Adipocyte (in vitro differentiated cells): ENCODE measurements around the gene ZNF740.
A peak's percentile ranks its signal among the peaks of the same experiment; 100 is the strongest.
"Not testable (repeated sequence)": the region's sequence is repeated elsewhere in the genome, so short reads cannot be mapped to it uniquely, and the experiment has no call there.

ENCODE experiments used
- DNase-seq: peaks from one replicate; pipeline ENCODE4 v3.0.0-alpha.2; 2015; ENCODE audit warnings: low read depth
- H3K27me3 ChIP-seq: replicated peaks from 2 replicates; pipeline ENCODE4 v1.7.0; 2013; ENCODE audit warnings: mild to moderate bottlenecking, low read length, moderate library complexity; ENCODE audit not compliant: control insufficient read depth, insufficient read depth
- H3K36me3 ChIP-seq: 2 replicates; pipeline ENCODE4 v1.7.0; 2013; ENCODE audit warnings: low read length, mild to moderate bottlenecking, moderate library complexity; ENCODE audit not compliant: control insufficient read depth, insufficient read depth, severe bottlenecking
- H3K4me1 ChIP-seq: 2 replicates; pipeline ENCODE4 v1.7.0; 2013; ENCODE audit warnings: mild to moderate bottlenecking, low read length, moderate library complexity; ENCODE audit not compliant: control insufficient read depth, insufficient read depth
- H3K4me3 ChIP-seq: 2 replicates; pipeline ENCODE4 v1.7.0; 2013; ENCODE audit warnings: mild to moderate bottlenecking, low read length, moderate library complexity
- H3K9ac ChIP-seq: 2 replicates; pipeline ENCODE4 v1.7.0; 2013; ENCODE audit warnings: mild to moderate bottlenecking, low read length, moderate library complexity
- H3K9me3 ChIP-seq: 2 replicates; pipeline ENCODE4 v1.7.0; 2013; ENCODE audit warnings: mild to moderate bottlenecking, low read length, moderate library complexity; ENCODE audit not compliant: control insufficient read depth

Gene ZNF740

GRCh38 chr12:53197011-53197640 is 16.6 kb downstream of the ZNF740 start:
- H3K4me1 ChIP-seq, result peaks cover 14% of the 10 kb centered on the region
- H3K9ac ChIP-seq, result no peak overlapping the region
- no peak for DNase-seq
- H3K9me3 ChIP-seq, result no peaks in the 10 kb centered on the region
- H3K36me3 ChIP-seq, result no peaks in the 10 kb centered on the region
- no peak overlapping the region for H3K4me3 ChIP-seq
- no peaks in the 10 kb centered on the region for H3K27me3 ChIP-seq

GRCh38 chr12:53198486-53199110 is 18.1 kb downstream of the ZNF740 start:
- Histone ChIP-seq H3K9me3 (no peaks in the 10 kb centered on the region), H3K9ac (no peak overlapping the region), H3K4me3 (no peak overlapping the region), H3K36me3 (no peaks in the 10 kb centered on the region), H3K27me3 (no peaks in the 10 kb centered on the region), H3K4me1 (peaks cover 14% of the 10 kb centered on the region)
- no peak for DNase-seq

GRCh38 chr12:53199700-53200099 is 19.2 kb downstream of the ZNF740 start:
- no peak overlapping the region for H3K9ac ChIP-seq
- H3K27me3 ChIP-seq, result no peaks in the 10 kb centered on the region
- no peaks in the 10 kb centered on the region for H3K36me3 ChIP-seq
- DNase-seq, result no peak
- H3K4me3 ChIP-seq, result no peak overlapping the region
- H3K4me1 ChIP-seq, result peaks cover 14% of the 10 kb centered on the region
- H3K9me3 ChIP-seq, result no peaks in the 10 kb centered on the region

GRCh38 chr12:53200107-53200457 is 19.6 kb downstream of the ZNF740 start:
- Histone ChIP-seq H3K36me3 (no peaks in the 10 kb centered on the region), H3K4me3 (no peak overlapping the region), H3K9ac (no peak overlapping the region), H3K27me3 (no peaks in the 10 kb centered on the region), H3K4me1 (peaks cover 15% of the 10 kb centered on the region), H3K9me3 (no peaks in the 10 kb centered on the region)
- no peak for DNase-seq

GRCh38 chr12:53200458-53201176 is 20.1 kb downstream of the ZNF740 start:
- no peak for DNase-seq
- Histone ChIP-seq H3K9me3 (no peaks in the 10 kb centered on the region), H3K9ac (peak overlapping the region; percentile 40), H3K36me3 (no peaks in the 10 kb centered on the region), H3K4me1 (peaks cover 20% of the 10 kb centered on the region), H3K27me3 (no peaks in the 10 kb centered on the region), H3K4me3 (no peak overlapping the region)

- peak; percentile 48 for DNase-seq
- H3K27me3 ChIP-seq, result no peaks in the 10 kb centered on the region
- no peaks in the 10 kb centered on the region for H3K9me3 ChIP-seq
- peaks cover 25% of the 10 kb centered on the region for H3K4me1 ChIP-seq
- no peak overlapping the region for H3K4me3 ChIP-seq
- H3K36me3 ChIP-seq, result no peaks in the 10 kb centered on the region
- H3K9ac ChIP-seq, result peak overlapping the region; percentile 40
These were observed 20.6 kb downstream of the ZNF740 start for GRCh38 chr12:53201177-53201541.

GRCh38 chr12:53201639-53202038 is 21.1 kb downstream of the ZNF740 start:
- Histone ChIP-seq H3K36me3 (no peaks in the 10 kb centered on the region), H3K4me1 (peaks cover 30% of the 10 kb centered on the region), H3K27me3 (no peaks in the 10 kb centered on the region), H3K9me3 (no peaks in the 10 kb centered on the region), H3K4me3 (no peak overlapping the region), H3K9ac (no peak overlapping the region)
- DNase-seq, result no peak

- H3K27me3 ChIP-seq, DNase-seq, H3K9me3 ChIP-seq, H3K4me3 ChIP-seq, H3K9ac ChIP-seq, H3K36me3 ChIP-seq: not testable (repeated sequence)
- H3K4me1 ChIP-seq, result peaks cover 35% of the 10 kb centered on the region
These were observed 21.8 kb downstream of the ZNF740 start for GRCh38 chr12:53202316-53202715.

GRCh38 chr12:53204351-53204750 is 23.8 kb downstream of the ZNF740 start:
- Histone ChIP-seq H3K9ac (no peak overlapping the region), H3K4me1 (peaks cover 47% of the 10 kb centered on the region), H3K9me3 (no peaks in the 10 kb centered on the region), H3K4me3 (no peak overlapping the region), H3K36me3 (no peaks in the 10 kb centered on the region), H3K27me3 (no peaks in the 10 kb centered on the region)
- DNase-seq, result no peak

- H3K9ac ChIP-seq, result peak overlapping the region; percentile 74
- H3K9me3 ChIP-seq, result no peaks in the 10 kb centered on the region
- no peak overlapping the region for H3K4me3 ChIP-seq
- H3K36me3 ChIP-seq, result peaks cover 4% of the 10 kb centered on the region
- H3K27me3 ChIP-seq, result no peaks in the 10 kb centered on the region
- peaks cover 42% of the 10 kb centered on the region for H3K4me1 ChIP-seq
- peak; percentile 95 for DNase-seq
These were observed 25.4 kb downstream of the ZNF740 start for GRCh38 chr12:53205747-53206419.

GRCh38 chr12:53207042-53207441 is 26.5 kb downstream of the ZNF740 start, which contains the start of gene ITGB7:
ITGB7 (minus strand) TSS chr12:53207251; CDS start chr12:53200443, 6,808 bp downstream.
- no peak within 1 kb of the TSS for H3K4me3 ChIP-seq
- no peak for DNase-seq
- H3K4me1 ChIP-seq, result peaks cover 36% of the 10 kb centered on the region
- no peaks in the 10 kb centered on the region for H3K9me3 ChIP-seq
- H3K36me3 ChIP-seq, result peaks cover 16% of the 10 kb centered on the region
- H3K27me3 ChIP-seq, result no peaks in the 10 kb centered on the region
- H3K9ac ChIP-seq, result peak within 1 kb of the TSS; percentile 74
